NCI-H1092 treated with DMSO at 0.1 percent for 48 hours (cell line): ENCODE data around the gene FBXW4.
A peak's percentile ranks its signal among the peaks of the same experiment; 100 is the strongest.

Experiments used
- DNase-seq: peaks from one replicate; lab custom pipeline; 2025; lab: John Stamatoyannopoulos, UW

FBXW4 gene

GRCh38 chr10:101580486-101581399 is 114.2 kb downstream of the FBXW4 start:
- DNase-seq = no peak

- DNase-seq = no peak
Observed at GRCh38 chr10:101579516-101579870, 115.5 kb downstream of the FBXW4 start.

GRCh38 chr10:101578803-101579515 is 116.0 kb downstream of the FBXW4 start:
- DNase-seq = no peak

- DNase-seq = no peak
Observed at GRCh38 chr10:101578192-101578591, 116.8 kb downstream of the FBXW4 start.

GRCh38 chr10:101577121-101577871 is 117.7 kb downstream of the FBXW4 start:
- no peak for DNase-seq

- DNase-seq = no peak
Observed at GRCh38 chr10:101576211-101576863, 118.6 kb downstream of the FBXW4 start.

GRCh38 chr10:101575580-101576210 is 119.3 kb downstream of the FBXW4 start:
- DNase-seq = no peak

GRCh38 chr10:101575091-101575490 is 119.9 kb downstream of the FBXW4 start:
- no peak for DNase-seq

- no peak for DNase-seq
Observed at GRCh38 chr10:101573885-101574753, 120.9 kb downstream of the FBXW4 start.

GRCh38 chr10:101572785-101573184 is 122.2 kb downstream of the FBXW4 start:
- no peak for DNase-seq

GRCh38 chr10:101572126-101572525 is 122.8 kb downstream of the FBXW4 start:
- no peak for DNase-seq

- no peak for DNase-seq
Observed at GRCh38 chr10:101571271-101571925, 123.6 kb downstream of the FBXW4 start.

- peak; percentile 62 for DNase-seq
Observed at GRCh38 chr10:101570428-101571270, 124.3 kb downstream of the FBXW4 start.

GRCh38 chr10:101569622-101570427 is 125.1 kb downstream of the FBXW4 start:
- peak; percentile 62 for DNase-seq

GRCh38 chr10:101569323-101569621 is 125.7 kb downstream of the FBXW4 start:
- peak; percentile 32 for DNase-seq

GRCh38 chr10:101568054-101568745 is 126.8 kb downstream of the FBXW4 start:
- no peak for DNase-seq

- no peak for DNase-seq
Observed at GRCh38 chr10:101567165-101568006, 127.6 kb downstream of the FBXW4 start.
